GM12865 (cell line): Measurements from ENCODE around the gene NADK.

ENCODE experiments used
- DNase-seq: peaks from one replicate; pipeline ENCODE4 v3.0.0; 2010; ENCODE audit warnings: low read depth
- H3K4me3 ChIP-seq: 2 replicates; pipeline ENCODE4 v1.5.1; 2011; ENCODE audit warnings: mild to moderate bottlenecking, low read depth, low read length, control low read depth
- CTCF ChIP-seq: IDR thresholded peaks from 2 replicates; pipeline ENCODE4 v1.5.1; 2011; ENCODE audit warnings: low read length, control low read depth, low read depth, inconsistent platforms; ENCODE audit not compliant: insufficient read depth; ENCODE audit errors: missing control alignments

Gene NADK

GRCh38 chr1:1797731-1798341, 19.6 kb upstream of the NADK start:
- no peak for TF ChIP-seq CTCF
- peak; percentile 36 for DNase-seq
- no peak overlapping the region for H3K4me3 ChIP-seq

- no peak overlapping the region for H3K4me3 ChIP-seq
- no peak for DNase-seq
These were observed 18.2 kb upstream of the NADK start for GRCh38 chr1:1796466-1796865.

GRCh38 chr1:1794999-1795398, 16.7 kb upstream of the NADK start:
- H3K4me3 ChIP-seq, result no peak overlapping the region
- TF ChIP-seq CTCF, result no peak
- DNase-seq, result no peak

More at GRCh38 chr1:1796466-1796865, 18.2 kb upstream of the NADK start:
- peak; percentile 19 for TF ChIP-seq CTCF

- DNase-seq, result no peak
- TF ChIP-seq CTCF, result no peak
- no peak overlapping the region for H3K4me3 ChIP-seq
These were observed 15.4 kb upstream of the NADK start for GRCh38 chr1:1793481-1794244.

- DNase-seq, result peak; percentile 41
- peak; percentile 44 for TF ChIP-seq CTCF
- no peak overlapping the region for H3K4me3 ChIP-seq
These were observed 10.6 kb upstream of the NADK start for GRCh38 chr1:1788646-1789431.

- no peak overlapping the region for H3K4me3 ChIP-seq
- TF ChIP-seq CTCF, result no peak
- no peak for DNase-seq
These were observed 9.9 kb upstream of the NADK start for GRCh38 chr1:1788136-1788535.
